GM21360 (cell line): Measurements from ENCODE around the gene RHBDF2.

ENCODE experiments used
- ATAC-seq: cut with Tn5 transposase; IDR thresholded peaks from one replicate; pipeline ENCODE4 v1.9.1; 2021; ENCODE audit warnings: mild to moderate bottlenecking, moderate library complexity; ENCODE audit not compliant: unreplicated experiment

RHBDF2 gene

GRCh38 chr17:76501018-76501826 lies at the start of gene RHBDF2:
Gene RHBDF2, minus strand, starts transcription at chr17:76501423. Its CDS starts 19,899 bp downstream, at chr17:76481524.
- peak; percentile 55 for ATAC-seq

GRCh38 chr17:76549539-76549938 lies 48.3 kb upstream of the RHBDF2 start:
- no peak for ATAC-seq

- ATAC-seq = no peak
Observed at GRCh38 chr17:76549215-76549518, 47.9 kb upstream of the RHBDF2 start.

- no peak for ATAC-seq
Observed at GRCh38 chr17:76548378-76549214, 47.4 kb upstream of the RHBDF2 start.

- ATAC-seq = no peak
Observed at GRCh38 chr17:76547642-76548202, 46.5 kb upstream of the RHBDF2 start.

GRCh38 chr17:76547183-76547641 lies 46.0 kb upstream of the RHBDF2 start:
- ATAC-seq = no peak

- no peak for ATAC-seq
Observed at GRCh38 chr17:76546556-76547182, 45.4 kb upstream of the RHBDF2 start.

GRCh38 chr17:76545918-76546555 lies 44.8 kb upstream of the RHBDF2 start:
- ATAC-seq = no peak

- no peak for ATAC-seq
Observed at GRCh38 chr17:76544546-76545365, 43.5 kb upstream of the RHBDF2 start.

- no peak for ATAC-seq
Observed at GRCh38 chr17:76543826-76544545, 42.8 kb upstream of the RHBDF2 start.

- ATAC-seq = no peak
Observed at GRCh38 chr17:76543482-76543825, 42.2 kb upstream of the RHBDF2 start.

- ATAC-seq = no peak
Observed at GRCh38 chr17:76542984-76543383, 41.8 kb upstream of the RHBDF2 start.

GRCh38 chr17:76542566-76542971 lies 41.3 kb upstream of the RHBDF2 start:
- ATAC-seq = no peak

- ATAC-seq = no peak
Observed at GRCh38 chr17:76541739-76542454, 40.7 kb upstream of the RHBDF2 start.

- ATAC-seq = no peak
Observed at GRCh38 chr17:76540381-76541300, 39.4 kb upstream of the RHBDF2 start.

- no peak for ATAC-seq
Observed at GRCh38 chr17:76539631-76540271, 38.5 kb upstream of the RHBDF2 start, which contains the start of gene PRCD. Gene PRCD, plus strand, starts transcription at chr17:76540044. Its CDS starts 98 bp downstream, at chr17:76540142.

- no peak for ATAC-seq
Observed at GRCh38 chr17:76538941-76539570, 37.8 kb upstream of the RHBDF2 start.
